Measurements from ENCODE around the gene MRPS15. TPM values are rescaled to one million over a fixed set of nuclear protein-coding genes. Genes with fewer than 3 reads are reported as not detected.
"Not testable (repeated sequence)": the region's sequence is repeated elsewhere in the genome, so short reads cannot be mapped to it uniquely, and the experiment has no call there.

MRPS15 gene
- polyA plus RNA-seq, 3 donors: 36.2 to 68.1 (median 66.4) TPM

DNA sequence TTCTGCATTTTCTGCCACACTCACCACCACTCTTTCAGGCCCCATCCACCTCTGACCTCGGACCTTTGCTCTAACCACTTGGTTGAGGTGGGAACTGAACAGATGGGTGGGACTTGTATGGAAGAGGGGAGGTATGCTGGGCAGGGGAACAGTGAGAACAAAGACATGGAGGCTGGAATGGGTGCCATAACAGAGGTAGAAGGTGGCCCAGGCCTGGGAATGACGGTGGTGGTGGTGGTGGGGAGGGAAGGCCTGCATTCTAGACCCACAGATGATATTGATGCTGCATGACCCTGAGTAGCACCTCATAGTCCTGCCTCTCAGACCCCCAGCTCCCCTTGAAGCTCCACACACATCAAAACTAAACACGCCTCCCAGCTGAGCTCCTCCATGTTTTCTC is 23.7 kb upstream of the MRPS15 start:
- Histone ChIP-seq H2AFZ (ENCODE audit: insufficient read depth, low read depth, low read length, poor library complexity, severe bottlenecking) (peak overlapping the region; percentile 61), H3K4me3 (replicated peaks in 1 of 3; ENCODE audit: low read depth in 2 of 3, low read length in 3 of 3) (peak overlapping the region in 1 of 3 experiments; percentile 64), H3K79me2 (ENCODE audit: insufficient read depth, low read length) (peaks cover 3% of the 10 kb centered on the region), H3K9me3 (replicated peaks in 1 of 2; ENCODE audit: control insufficient read depth in 1 of 2, insufficient read depth in 1 of 2, low read length in 2 of 2) (no peaks in the 10 kb centered on the region), H4K20me1 (ENCODE audit: insufficient read depth, low read length) (no peaks in the 10 kb centered on the region), H3K27me3 (ENCODE audit: control insufficient read depth in 2 of 2, insufficient read depth in 2 of 2, low read length in 2 of 2) (no peaks in the 10 kb centered on the region), H3K27ac (ENCODE audit: low read depth in 1 of 2, low read length in 2 of 2) (peak overlapping the region; percentile 94 to 99), H3K4me1 (ENCODE audit: control insufficient read depth in 1 of 2, insufficient read depth in 2 of 2, low read length in 2 of 2) (peaks cover 64 to 66% of the 10 kb centered on the region in 2 donors), H3K9ac (ENCODE audit: insufficient read depth, low read length, poor library complexity, severe bottlenecking) (no peak overlapping the region), H3K36me3 (replicated peaks in 1 of 2; ENCODE audit: control insufficient read depth in 1 of 2, insufficient read depth in 2 of 2, low read length in 2 of 2) (no peaks in the 10 kb centered on the region), H3K4me2 (replicated peaks; ENCODE audit: extremely low read depth, low read length, poor library complexity, severe bottlenecking) (peak overlapping the region; percentile 64)
- Mint-ChIP-seq H3K27me3 (ENCODE audit: low read depth in 3 of 3) (peaks cover 0 to 5% (median 0%) of the 10 kb centered on the region in 3 donors), H3K4me1 (peaks cover 73% of the 10 kb centered on the region), H3K4me3 (no peak overlapping the region), H3K27ac (peak overlapping the region; percentile 98 to 100 (median 99)), H3K36me3 (peaks cover 0 to 6% of the 10 kb centered on the region in 2 donors), H3K9me3 (peaks cover 0 to 3% (median 0%) of the 10 kb centered on the region in 7 donors)
- no peak for DNase-seq
- intact Hi-C loops (cut with micrococcal nuclease): loop anchor here in 1 of 2 donors (2.0 kb wide), 1 partner anchor 23 kb away; the partner anchor contains the start of gene MRPS15
- WGBS (ENCODE audit: insufficient coverage): 85% methylated on average over 1 of the region's 3 CpGs
- TF ChIP-seq, protein P1, sequence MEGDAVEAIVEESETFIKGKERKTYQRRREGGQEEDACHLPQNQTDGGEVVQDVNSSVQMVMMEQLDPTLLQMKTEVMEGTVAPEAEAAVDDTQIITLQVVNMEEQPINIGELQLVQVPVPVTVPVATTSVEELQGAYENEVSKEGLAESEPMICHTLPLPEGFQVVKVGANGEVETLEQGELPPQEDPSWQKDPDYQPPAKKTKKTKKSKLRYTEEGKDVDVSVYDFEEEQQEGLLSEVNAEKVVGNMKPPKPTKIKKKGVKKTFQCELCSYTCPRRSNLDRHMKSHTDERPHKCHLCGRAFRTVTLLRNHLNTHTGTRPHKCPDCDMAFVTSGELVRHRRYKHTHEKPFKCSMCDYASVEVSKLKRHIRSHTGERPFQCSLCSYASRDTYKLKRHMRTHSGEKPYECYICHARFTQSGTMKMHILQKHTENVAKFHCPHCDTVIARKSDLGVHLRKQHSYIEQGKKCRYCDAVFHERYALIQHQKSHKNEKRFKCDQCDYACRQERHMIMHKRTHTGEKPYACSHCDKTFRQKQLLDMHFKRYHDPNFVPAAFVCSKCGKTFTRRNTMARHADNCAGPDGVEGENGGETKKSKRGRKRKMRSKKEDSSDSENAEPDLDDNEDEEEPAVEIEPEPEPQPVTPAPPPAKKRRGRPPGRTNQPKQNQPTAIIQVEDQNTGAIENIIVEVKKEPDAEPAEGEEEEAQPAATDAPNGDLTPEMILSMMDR (IDR thresholded peaks at IDR 0.05): no peak

DNA sequence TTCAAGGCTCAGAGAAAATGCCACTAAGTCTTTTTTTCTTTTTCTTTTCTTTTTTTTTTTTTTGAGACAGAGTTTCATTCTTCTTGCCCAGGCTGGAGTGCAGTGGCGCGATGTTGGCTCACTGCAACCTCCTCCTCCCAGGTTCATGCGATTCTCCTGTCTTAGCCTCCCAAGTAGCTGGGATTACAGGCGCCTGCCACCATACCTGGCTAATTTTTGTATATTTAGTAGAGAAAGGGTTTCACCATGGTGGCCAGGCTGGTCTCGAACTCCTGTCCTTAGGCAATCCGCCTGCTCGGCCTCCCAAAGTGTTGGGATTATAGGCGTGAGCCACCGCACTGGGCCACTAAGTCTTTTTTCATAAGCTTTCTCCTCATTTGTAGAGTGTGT is 23.1 kb upstream of the MRPS15 start:
- Histone ChIP-seq H2AFZ (ENCODE audit: insufficient read depth, low read depth, low read length, poor library complexity, severe bottlenecking) (peak overlapping the region; percentile 61), H3K4me1 (ENCODE audit: control insufficient read depth in 1 of 2, insufficient read depth in 2 of 2, low read length in 2 of 2) (peaks cover 66 to 72% of the 10 kb centered on the region in 2 donors), H3K9ac (ENCODE audit: insufficient read depth, low read length, poor library complexity, severe bottlenecking) (peak overlapping the region; percentile 62), H3K27ac (ENCODE audit: low read depth in 1 of 2, low read length in 2 of 2) (peak overlapping the region; percentile 94 to 99), H3K4me3 (replicated peaks in 1 of 3; ENCODE audit: low read depth in 2 of 3, low read length in 3 of 3) (peak overlapping the region in 1 of 3 experiments; percentile 64), H3K4me2 (replicated peaks; ENCODE audit: extremely low read depth, low read length, poor library complexity, severe bottlenecking) (peak overlapping the region; percentile 64)
- not testable (repeated sequence) for H3K36me3 ChIP-seq (replicated peaks in 1 of 2; ENCODE audit: control insufficient read depth in 1 of 2, insufficient read depth in 2 of 2, low read length in 2 of 2); H3K79me2 ChIP-seq (ENCODE audit: insufficient read depth, low read length); H3K27me3 ChIP-seq (ENCODE audit: control insufficient read depth in 2 of 2, insufficient read depth in 2 of 2, low read length in 2 of 2); H4K20me1 ChIP-seq (ENCODE audit: insufficient read depth, low read length); DNase-seq; H3K9me3 ChIP-seq (replicated peaks in 1 of 2; ENCODE audit: control insufficient read depth in 1 of 2, insufficient read depth in 1 of 2, low read length in 2 of 2); H3K9me3 Mint-ChIP-seq; H3K27me3 Mint-ChIP-seq (ENCODE audit: low read depth in 3 of 3); H3K36me3 Mint-ChIP-seq
- H3K4me1 Mint-ChIP-seq: peaks cover 71% of the 10 kb centered on the region
- WGBS (ENCODE audit: insufficient coverage): no CpG with 5 or more reads among the region's 9 CpGs
- H3K4me3 Mint-ChIP-seq: peak overlapping the region; percentile 21 to 86
- peak overlapping the region; percentile 98 to 100 (median 99) for H3K27ac Mint-ChIP-seq
- intact Hi-C loops (cut with micrococcal nuclease): loop anchor here in 1 of 2 donors (2.0 kb wide), 1 partner anchor 23 kb away; the partner anchor contains the start of gene MRPS15

All from CD14-positive monocyte (primary cell).